WTC11 (cell line): ENCODE measurements around the gene CCDC71. TPM values are rescaled to one million over a fixed set of nuclear protein-coding genes. Genes with fewer than 3 reads are reported as not detected.

Experiments
- ATAC-seq: fragments of 200-7000 bp; cut with Tn5 transposase; 2 replicates; pipeline ENCODE4 v1.10.0; 2021; ENCODE audit warnings: mild to moderate bottlenecking, moderate library complexity
- CTCF ChIA-PET: fragments of 300-600 bp; sonication (Branson Sonifier 250); formaldehyde crosslinking; loops from one replicate; lab custom pipeline; 2021; ENCODE audit warnings: antibody characterized with exemption; lab: Charles Lee
- POLR2A ChIA-PET: fragments of 350-600 bp; sonication (Branson Sonifier 250); formaldehyde crosslinking; loops from one replicate; lab custom pipeline; 2021; ENCODE audit warnings: antibody characterized with exemption; lab: Charles Lee
- DNase-seq: peaks from one replicate; pipeline ENCODE4 v3.0.0; 2021; ENCODE audit warnings: low spot score
- H3K27ac Mint-ChIP-seq: 2 replicates; pipeline ENCODE4 v1.8.0; 2021; ENCODE audit warnings: mixed read lengths
- H3K27me3 Mint-ChIP-seq: 2 replicates; pipeline ENCODE4 v1.8.0; 2021; ENCODE audit warnings: low read depth, mild to moderate bottlenecking, moderate library complexity, mixed read lengths
- H3K36me3 Mint-ChIP-seq: 2 replicates; pipeline ENCODE4 v1.8.0; 2021; ENCODE audit warnings: mixed read lengths
- H3K4me1 Mint-ChIP-seq: 2 replicates; pipeline ENCODE4 v1.8.0; 2022; ENCODE audit warnings: mixed read lengths
- H3K4me3 Mint-ChIP-seq: 2 replicates; pipeline ENCODE4 v1.8.0; 2021; ENCODE audit warnings: mild to moderate bottlenecking, moderate library complexity, mixed read lengths
- H3K9me3 Mint-ChIP-seq: 2 replicates; pipeline ENCODE4 v1.8.0; 2021; ENCODE audit warnings: mixed read lengths
- CREB1 ChIP-seq: sonication (generic); formaldehyde crosslinking; IDR thresholded peaks from 2 replicates; pipeline ENCODE4 v1.8.0; 2023; ENCODE audit warnings: mild to moderate bottlenecking, missing genetic modification reagents
- E2F5 ChIP-seq: sonication (generic); formaldehyde crosslinking; IDR thresholded peaks from 2 replicates; pipeline ENCODE4 v1.8.1; 2022; ENCODE audit warnings: mild to moderate bottlenecking, moderate library complexity, missing genetic modification reagents
- EMX1 ChIP-seq: fragments of 250-450 bp; sonication (Bioruptor Pico); IDR thresholded peaks from 2 replicates; pipeline ENCODE4 v1.8.0; 2021; ENCODE audit warnings: mild to moderate bottlenecking
- ESRRA ChIP-seq: sonication (generic); formaldehyde crosslinking; IDR thresholded peaks from 2 replicates; pipeline ENCODE4 v1.8.1; 2022; ENCODE audit warnings: mild to moderate bottlenecking, missing genetic modification reagents, borderline replicate concordance
- FOXK1 ChIP-seq: sonication (generic); formaldehyde crosslinking; IDR thresholded peaks from 2 replicates; pipeline ENCODE4 v1.8.0; 2022; ENCODE audit warnings: mild to moderate bottlenecking, moderate library complexity, missing genetic modification reagents
- JUN ChIP-seq: sonication (generic); formaldehyde crosslinking; IDR thresholded peaks from 2 replicates; pipeline ENCODE4 v1.8.0; 2023; ENCODE audit warnings: mild to moderate bottlenecking, missing genetic modification reagents
- MXD4 ChIP-seq: fragments of 250-450 bp; sonication (Bioruptor Pico); IDR thresholded peaks from 2 replicates; pipeline ENCODE4 v1.8.0; 2021; ENCODE audit warnings: mild to moderate bottlenecking, moderate library complexity, borderline replicate concordance
- MYBL2 ChIP-seq: sonication (generic); formaldehyde crosslinking; IDR thresholded peaks from 2 replicates; pipeline ENCODE4 v1.8.1; 2023; ENCODE audit warnings: mild to moderate bottlenecking, moderate library complexity, missing genetic modification reagents
- NFATC4 ChIP-seq: fragments of 250-450 bp; sonication (Bioruptor Pico); IDR thresholded peaks from 2 replicates; pipeline ENCODE4 v1.9.0; 2021; ENCODE audit warnings: mild to moderate bottlenecking
- NFE2L1 ChIP-seq: sonication (generic); formaldehyde crosslinking; IDR thresholded peaks from 2 replicates; pipeline ENCODE4 v1.8.1; 2023; ENCODE audit warnings: missing genetic modification reagents
- NR2C2 ChIP-seq: sonication (generic); formaldehyde crosslinking; IDR thresholded peaks from 2 replicates; pipeline ENCODE4 v1.8.0; 2022; ENCODE audit warnings: mild to moderate bottlenecking, missing genetic modification reagents
- OVOL2 ChIP-seq: fragments of 250-450 bp; sonication (Bioruptor Pico); IDR thresholded peaks from 2 replicates; pipeline ENCODE4 v1.9.0; 2021; ENCODE audit warnings: mild to moderate bottlenecking, borderline replicate concordance
- RELA ChIP-seq: sonication (generic); formaldehyde crosslinking; IDR thresholded peaks from 2 replicates; pipeline ENCODE4 v1.8.1; 2022; ENCODE audit warnings: missing genetic modification reagents, mild to moderate bottlenecking, borderline replicate concordance
- SP1 ChIP-seq: sonication (generic); formaldehyde crosslinking; conservative IDR thresholded peaks from 2 replicates; pipeline ENCODE4 v1.8.1; 2022; ENCODE audit warnings: missing genetic modification reagents
- TEAD1 ChIP-seq: sonication (generic); formaldehyde crosslinking; IDR thresholded peaks from 2 replicates; pipeline ENCODE4 v1.8.0; 2022; ENCODE audit warnings: mild to moderate bottlenecking, missing genetic modification reagents
- ZBTB21 ChIP-seq: sonication (generic); formaldehyde crosslinking; IDR thresholded peaks from 2 replicates; pipeline ENCODE4 v1.8.1; 2023; ENCODE audit warnings: mild to moderate bottlenecking, missing genetic modification reagents, borderline replicate concordance
- ZBTB43 ChIP-seq: sonication (generic); formaldehyde crosslinking; IDR thresholded peaks from 2 replicates; pipeline ENCODE4 v1.8.1; 2023; ENCODE audit warnings: mild to moderate bottlenecking, missing genetic modification reagents
- ZNF396 ChIP-seq: fragments of 250-450 bp; sonication (Bioruptor Pico); IDR thresholded peaks from 2 replicates; pipeline ENCODE4 v1.8.0; 2021; ENCODE audit warnings: mild to moderate bottlenecking, moderate library complexity, borderline replicate concordance
- ZNF423 ChIP-seq: fragments of 250-450 bp; sonication (Bioruptor Pico); IDR thresholded peaks from 2 replicates; pipeline ENCODE4 v2.1.2; 2022; ENCODE audit warnings: mild to moderate bottlenecking, moderate library complexity
- total RNA-seq: library from RNA; stranded (reverse); gene quantifications from 3 replicates; pipeline ENCODE4 v1.2.3, GENCODE V29; 2021
- TF ChIP-seq, protein P1 (sequence below): fragments of 250-450 bp; sonication (Bioruptor Pico); IDR thresholded peaks from 2 replicates; pipeline ENCODE4 v1.9.0; 2021; ENCODE audit warnings: mild to moderate bottlenecking
- TF ChIP-seq, protein P2 (sequence below): fragments of 250-450 bp; sonication (Bioruptor Pico); IDR thresholded peaks from 2 replicates; pipeline ENCODE4 v1.8.0; 2021; ENCODE audit warnings: mild to moderate bottlenecking
- TF ChIP-seq, protein P3 (sequence below): fragments of 250-450 bp; sonication (Bioruptor Pico); conservative IDR thresholded peaks from 2 replicates; pipeline ENCODE4 v1.9.0; 2021; ENCODE audit warnings: mild to moderate bottlenecking
- TF ChIP-seq, protein P4 (sequence below): sonication (generic); formaldehyde crosslinking; conservative IDR thresholded peaks from 2 replicates; pipeline ENCODE4 v1.8.1; 2023; ENCODE audit warnings: mild to moderate bottlenecking, low read depth, missing genetic modification reagents, moderate library complexity
- TF ChIP-seq, protein P5 (sequence below): sonication (generic); formaldehyde crosslinking; IDR thresholded peaks from 2 replicates; pipeline ENCODE4 v1.8.1; 2023; ENCODE audit warnings: mild to moderate bottlenecking, missing genetic modification reagents
- TF ChIP-seq, protein P6 (sequence below): fragments of 250-450 bp; sonication (Bioruptor Pico); IDR thresholded peaks from 2 replicates; pipeline ENCODE4 v1.9.0; 2021; ENCODE audit warnings: moderate library complexity, mild to moderate bottlenecking, inconsistent platforms, borderline replicate concordance

Gene CCDC71
- total RNA-seq, 1 experiment from 2014 or later, result 29.8 TPM

DNA sequence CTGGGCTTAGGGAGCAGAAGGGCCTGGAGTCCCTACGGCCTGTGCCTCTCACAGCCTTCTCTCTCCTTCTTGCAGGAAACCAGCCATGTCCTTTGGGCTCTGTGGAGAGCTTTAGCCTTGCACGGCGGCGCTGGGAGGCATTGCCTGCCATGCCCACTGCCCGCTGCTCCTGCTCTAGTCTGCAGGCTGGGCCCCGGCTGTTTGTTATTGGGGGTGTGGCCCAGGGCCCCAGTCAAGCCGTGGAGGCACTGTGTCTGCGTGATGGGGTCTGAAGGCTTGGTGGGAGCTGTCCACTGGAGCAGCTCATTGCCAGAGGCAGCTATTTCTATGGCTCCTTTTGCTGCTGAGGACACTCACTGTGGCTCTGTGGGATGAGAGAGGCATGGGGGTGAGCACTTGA is 9.4 kb upstream of the CCDC71 start (continued):
- no peak for TF ChIP-seq NR2C2 (CRISPR knock-in tag)
- TF ChIP-seq MYBL2 (CRISPR knock-in tag), result no peak
- TF ChIP-seq MXD4, result no peak
- no peak for TF ChIP-seq CREB1
- TF ChIP-seq, protein P1, sequence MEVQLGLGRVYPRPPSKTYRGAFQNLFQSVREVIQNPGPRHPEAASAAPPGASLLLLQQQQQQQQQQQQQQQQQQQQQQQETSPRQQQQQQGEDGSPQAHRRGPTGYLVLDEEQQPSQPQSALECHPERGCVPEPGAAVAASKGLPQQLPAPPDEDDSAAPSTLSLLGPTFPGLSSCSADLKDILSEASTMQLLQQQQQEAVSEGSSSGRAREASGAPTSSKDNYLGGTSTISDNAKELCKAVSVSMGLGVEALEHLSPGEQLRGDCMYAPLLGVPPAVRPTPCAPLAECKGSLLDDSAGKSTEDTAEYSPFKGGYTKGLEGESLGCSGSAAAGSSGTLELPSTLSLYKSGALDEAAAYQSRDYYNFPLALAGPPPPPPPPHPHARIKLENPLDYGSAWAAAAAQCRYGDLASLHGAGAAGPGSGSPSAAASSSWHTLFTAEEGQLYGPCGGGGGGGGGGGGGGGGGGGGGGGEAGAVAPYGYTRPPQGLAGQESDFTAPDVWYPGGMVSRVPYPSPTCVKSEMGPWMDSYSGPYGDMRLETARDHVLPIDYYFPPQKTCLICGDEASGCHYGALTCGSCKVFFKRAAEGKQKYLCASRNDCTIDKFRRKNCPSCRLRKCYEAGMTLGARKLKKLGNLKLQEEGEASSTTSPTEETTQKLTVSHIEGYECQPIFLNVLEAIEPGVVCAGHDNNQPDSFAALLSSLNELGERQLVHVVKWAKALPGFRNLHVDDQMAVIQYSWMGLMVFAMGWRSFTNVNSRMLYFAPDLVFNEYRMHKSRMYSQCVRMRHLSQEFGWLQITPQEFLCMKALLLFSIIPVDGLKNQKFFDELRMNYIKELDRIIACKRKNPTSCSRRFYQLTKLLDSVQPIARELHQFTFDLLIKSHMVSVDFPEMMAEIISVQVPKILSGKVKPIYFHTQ, result no peak
- no peak for TF ChIP-seq ZBTB21 (CRISPR knock-in tag)
- no peak for TF ChIP-seq TEAD1
- TF ChIP-seq, protein P2, sequence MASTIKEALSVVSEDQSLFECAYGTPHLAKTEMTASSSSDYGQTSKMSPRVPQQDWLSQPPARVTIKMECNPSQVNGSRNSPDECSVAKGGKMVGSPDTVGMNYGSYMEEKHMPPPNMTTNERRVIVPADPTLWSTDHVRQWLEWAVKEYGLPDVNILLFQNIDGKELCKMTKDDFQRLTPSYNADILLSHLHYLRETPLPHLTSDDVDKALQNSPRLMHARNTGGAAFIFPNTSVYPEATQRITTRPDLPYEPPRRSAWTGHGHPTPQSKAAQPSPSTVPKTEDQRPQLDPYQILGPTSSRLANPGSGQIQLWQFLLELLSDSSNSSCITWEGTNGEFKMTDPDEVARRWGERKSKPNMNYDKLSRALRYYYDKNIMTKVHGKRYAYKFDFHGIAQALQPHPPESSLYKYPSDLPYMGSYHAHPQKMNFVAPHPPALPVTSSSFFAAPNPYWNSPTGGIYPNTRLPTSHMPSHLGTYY, result no peak
- no peak for TF ChIP-seq ZNF423 (CRISPR knock-in tag)
- TF ChIP-seq RELA, result no peak

DNA sequence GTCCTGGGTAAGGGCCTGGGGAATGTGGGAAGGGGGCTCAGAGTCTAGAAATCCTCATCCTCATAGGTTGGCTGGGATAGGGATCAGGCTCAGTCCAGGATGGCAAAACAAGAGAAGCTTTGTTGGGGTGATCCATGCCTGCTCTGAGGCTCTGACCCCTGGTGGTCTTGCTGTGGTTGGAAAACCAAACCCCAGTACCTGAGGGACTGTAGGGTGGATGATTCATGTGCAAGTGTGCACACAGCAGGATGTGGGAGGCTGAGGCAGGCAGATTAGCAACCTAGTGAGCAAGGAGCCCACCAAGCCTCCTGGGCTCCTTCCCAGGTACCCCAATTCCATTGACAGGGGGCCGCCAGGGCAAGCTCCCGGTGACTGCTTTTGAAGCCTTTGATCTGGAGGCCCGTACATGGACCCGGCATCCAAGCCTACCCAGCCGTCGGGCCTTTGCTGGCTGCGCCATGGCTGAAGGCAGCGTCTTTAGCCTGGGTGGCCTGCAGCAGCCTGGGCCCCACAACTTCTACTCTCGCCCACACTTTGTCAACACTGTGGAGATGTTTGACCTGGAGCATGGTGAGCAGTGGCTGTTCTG is 8.4 kb upstream of the CCDC71 start:
- DNase-seq (no peak), ATAC-seq (no peak)
- peaks cover 4% of the 10 kb centered on the region; the same call in 1 of the 2 replicates for H3K27me3 Mint-ChIP-seq
- CTCF ChIA-PET, result no interaction called here
- H3K4me1 Mint-ChIP-seq, result peaks cover 20% of the 10 kb centered on the region
- H3K4me3 Mint-ChIP-seq, result no peak overlapping the region
- no peaks in the 10 kb centered on the region for H3K36me3 Mint-ChIP-seq
- POLR2A ChIA-PET, result no interaction called here
- H3K9me3 Mint-ChIP-seq, result no peaks in the 10 kb centered on the region
- no peak overlapping the region for H3K27ac Mint-ChIP-seq
- TF ChIP-seq, protein P3, sequence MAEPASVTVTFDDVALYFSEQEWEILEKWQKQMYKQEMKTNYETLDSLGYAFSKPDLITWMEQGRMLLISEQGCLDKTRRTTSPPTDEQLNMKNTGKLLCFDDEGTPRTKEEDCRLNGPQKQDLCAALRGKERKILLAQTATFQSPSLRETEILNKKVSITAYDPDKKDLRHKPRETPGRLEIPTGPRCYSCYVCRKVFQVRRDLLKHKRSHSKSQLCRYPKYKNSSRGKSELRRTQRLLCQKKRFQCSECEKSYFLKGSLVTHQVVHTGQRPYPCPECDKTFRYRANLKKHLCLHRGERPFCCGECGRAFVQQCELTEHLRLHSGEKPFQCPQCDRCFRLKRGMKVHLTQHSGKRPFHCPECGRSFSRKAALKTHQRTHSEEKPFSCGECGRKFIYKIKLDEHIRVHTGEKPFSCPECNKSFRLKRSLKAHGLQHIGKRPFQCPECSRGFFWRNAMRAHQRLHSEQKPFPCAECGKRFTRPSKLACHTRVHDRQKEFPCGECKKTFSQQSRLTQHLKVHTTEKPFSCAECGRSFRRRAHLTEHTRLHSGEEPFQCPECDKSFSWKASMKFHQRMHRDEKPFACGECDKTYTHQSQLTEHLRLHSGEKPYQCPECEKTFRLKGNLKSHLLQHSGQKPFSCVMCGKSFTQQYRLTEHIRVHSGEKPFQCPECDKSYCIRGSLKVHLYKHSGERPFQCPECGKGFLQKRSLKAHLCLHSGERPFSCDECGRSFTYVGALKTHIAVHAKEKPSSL (CRISPR knock-in tag), result no peak
- no peak for TF ChIP-seq NR2C2 (CRISPR knock-in tag)
- no peak for TF ChIP-seq ESRRA
- TF ChIP-seq, protein P4, sequence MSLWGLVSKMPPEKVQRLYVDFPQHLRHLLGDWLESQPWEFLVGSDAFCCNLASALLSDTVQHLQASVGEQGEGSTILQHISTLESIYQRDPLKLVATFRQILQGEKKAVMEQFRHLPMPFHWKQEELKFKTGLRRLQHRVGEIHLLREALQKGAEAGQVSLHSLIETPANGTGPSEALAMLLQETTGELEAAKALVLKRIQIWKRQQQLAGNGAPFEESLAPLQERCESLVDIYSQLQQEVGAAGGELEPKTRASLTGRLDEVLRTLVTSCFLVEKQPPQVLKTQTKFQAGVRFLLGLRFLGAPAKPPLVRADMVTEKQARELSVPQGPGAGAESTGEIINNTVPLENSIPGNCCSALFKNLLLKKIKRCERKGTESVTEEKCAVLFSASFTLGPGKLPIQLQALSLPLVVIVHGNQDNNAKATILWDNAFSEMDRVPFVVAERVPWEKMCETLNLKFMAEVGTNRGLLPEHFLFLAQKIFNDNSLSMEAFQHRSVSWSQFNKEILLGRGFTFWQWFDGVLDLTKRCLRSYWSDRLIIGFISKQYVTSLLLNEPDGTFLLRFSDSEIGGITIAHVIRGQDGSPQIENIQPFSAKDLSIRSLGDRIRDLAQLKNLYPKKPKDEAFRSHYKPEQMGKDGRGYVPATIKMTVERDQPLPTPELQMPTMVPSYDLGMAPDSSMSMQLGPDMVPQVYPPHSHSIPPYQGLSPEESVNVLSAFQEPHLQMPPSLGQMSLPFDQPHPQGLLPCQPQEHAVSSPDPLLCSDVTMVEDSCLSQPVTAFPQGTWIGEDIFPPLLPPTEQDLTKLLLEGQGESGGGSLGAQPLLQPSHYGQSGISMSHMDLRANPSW (CRISPR knock-in tag), result no peak
- TF ChIP-seq ZNF396 (CRISPR knock-in tag), result no peak
- no peak for TF ChIP-seq E2F5 (CRISPR knock-in tag)
- no peak for TF ChIP-seq ZBTB43 (CRISPR knock-in tag)
- TF ChIP-seq, protein P5, sequence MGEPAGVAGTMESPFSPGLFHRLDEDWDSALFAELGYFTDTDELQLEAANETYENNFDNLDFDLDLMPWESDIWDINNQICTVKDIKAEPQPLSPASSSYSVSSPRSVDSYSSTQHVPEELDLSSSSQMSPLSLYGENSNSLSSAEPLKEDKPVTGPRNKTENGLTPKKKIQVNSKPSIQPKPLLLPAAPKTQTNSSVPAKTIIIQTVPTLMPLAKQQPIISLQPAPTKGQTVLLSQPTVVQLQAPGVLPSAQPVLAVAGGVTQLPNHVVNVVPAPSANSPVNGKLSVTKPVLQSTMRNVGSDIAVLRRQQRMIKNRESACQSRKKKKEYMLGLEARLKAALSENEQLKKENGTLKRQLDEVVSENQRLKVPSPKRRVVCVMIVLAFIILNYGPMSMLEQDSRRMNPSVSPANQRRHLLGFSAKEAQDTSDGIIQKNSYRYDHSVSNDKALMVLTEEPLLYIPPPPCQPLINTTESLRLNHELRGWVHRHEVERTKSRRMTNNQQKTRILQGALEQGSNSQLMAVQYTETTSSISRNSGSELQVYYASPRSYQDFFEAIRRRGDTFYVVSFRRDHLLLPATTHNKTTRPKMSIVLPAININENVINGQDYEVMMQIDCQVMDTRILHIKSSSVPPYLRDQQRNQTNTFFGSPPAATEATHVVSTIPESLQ (CRISPR knock-in tag), result no peak
- no peak for TF ChIP-seq FOXK1 (CRISPR knock-in tag)
- no peak for TF ChIP-seq NFE2L1 (CRISPR knock-in tag)
- TF ChIP-seq NFATC4 (CRISPR knock-in tag), result no peak
- TF ChIP-seq, protein P6, sequence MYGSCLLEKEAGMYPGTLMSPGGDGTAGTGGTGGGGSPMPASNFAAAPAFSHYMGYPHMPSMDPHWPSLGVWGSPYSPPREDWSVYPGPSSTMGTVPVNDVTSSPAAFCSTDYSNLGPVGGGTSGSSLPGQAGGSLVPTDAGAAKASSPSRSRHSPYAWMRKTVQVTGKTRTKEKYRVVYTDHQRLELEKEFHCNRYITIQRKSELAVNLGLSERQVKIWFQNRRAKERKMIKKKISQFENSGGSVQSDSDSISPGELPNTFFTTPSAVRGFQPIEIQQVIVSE, result no peak
- TF ChIP-seq JUN (CRISPR knock-in tag), result no peak
- TF ChIP-seq OVOL2, result no peak
- TF ChIP-seq SP1, result no peak
- no peak for TF ChIP-seq EMX1
